Measurements from ENCODE around the gene ADARB1.

The ADARB1 gene

DNA sequence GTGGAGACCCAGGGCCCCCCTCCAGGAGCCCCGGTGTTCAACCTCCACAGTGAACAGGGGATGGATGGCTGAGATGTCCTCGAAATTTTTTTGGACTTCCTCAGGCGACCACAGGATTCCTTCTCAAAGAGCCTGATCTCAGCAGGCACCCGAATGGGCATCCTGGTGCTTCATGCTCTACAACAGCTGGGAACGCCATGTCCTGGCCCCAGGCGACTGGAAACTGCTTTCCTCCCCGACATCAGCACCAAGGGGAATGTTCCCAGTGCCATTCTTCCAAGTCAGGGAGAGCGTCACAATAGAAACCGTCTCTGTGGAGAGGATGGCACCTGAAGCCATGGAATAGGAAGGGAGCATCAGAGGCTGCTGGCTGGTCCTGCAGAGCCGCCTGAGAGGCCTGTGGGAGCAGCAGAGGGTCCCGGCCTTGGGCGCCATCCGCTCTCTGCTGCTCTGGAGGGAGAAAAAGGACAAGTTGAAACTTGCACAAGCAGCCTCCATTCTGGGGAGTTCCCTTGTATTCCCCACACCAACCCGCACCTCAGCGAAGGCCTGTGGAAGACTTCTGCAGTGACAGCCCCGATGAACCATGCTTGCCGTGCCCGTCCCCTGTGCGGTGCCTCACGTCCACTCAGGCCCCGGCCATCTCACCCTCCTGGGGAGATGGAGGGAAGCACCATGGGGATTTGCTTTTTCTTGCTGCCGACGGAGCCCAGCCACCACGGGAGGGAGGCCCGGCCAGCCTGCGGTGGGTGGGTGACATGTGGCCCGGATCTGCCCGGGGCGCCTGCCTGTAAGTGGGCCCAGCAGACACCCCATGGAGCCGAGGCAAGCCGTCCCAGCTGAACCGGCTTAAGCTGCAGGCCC, 2.3 kb upstream of the ADARB1 start:
- Histone ChIP-seq H3K9ac (ENCODE audit: low read length) (no peak overlapping the region), H3K36me3 (ENCODE audit: insufficient read depth, low read length) (no peaks in the 10 kb centered on the region), H3K4me2 (ENCODE audit: low read length) (no peak overlapping the region), H3K79me2 (ENCODE audit: insufficient read depth, low read length) (no peaks in the 10 kb centered on the region), H2AFZ (ENCODE audit: low read length) (no peak overlapping the region), H3K27ac (ENCODE audit: low read depth, low read length, poor library complexity, severe bottlenecking) (no peak overlapping the region), H3K4me1 (ENCODE audit: insufficient read depth, low read length, severe bottlenecking) (peaks cover 10% of the 10 kb centered on the region), H4K20me1 (ENCODE audit: insufficient read depth, low read length) (no peaks in the 10 kb centered on the region), H3F3A (ENCODE audit: insufficient read depth, low read length) (no peaks in the 10 kb centered on the region), H3K9me2 (ENCODE audit: low read depth, low read length) (no peaks in the 10 kb centered on the region), H3K4me3 (ENCODE audit: low read depth, low read length, poor library complexity, severe bottlenecking) (no peak overlapping the region), H3K27me3 (ENCODE audit: insufficient read depth, low read length) (peaks cover 14% of the 10 kb centered on the region; the same call in 1 of the 2 replicates), H3K9me3 (ENCODE audit: low read length) (no peaks in the 10 kb centered on the region)
- TF ChIP-seq EZH2 (IDR thresholded peaks at IDR 0.05; ENCODE audit: borderline replicate concordance, low read length): no peak
- TF ChIP-seq CTCF (IDR thresholded peaks at IDR 0.05; ENCODE audit: low read length): no peak

DNA sequence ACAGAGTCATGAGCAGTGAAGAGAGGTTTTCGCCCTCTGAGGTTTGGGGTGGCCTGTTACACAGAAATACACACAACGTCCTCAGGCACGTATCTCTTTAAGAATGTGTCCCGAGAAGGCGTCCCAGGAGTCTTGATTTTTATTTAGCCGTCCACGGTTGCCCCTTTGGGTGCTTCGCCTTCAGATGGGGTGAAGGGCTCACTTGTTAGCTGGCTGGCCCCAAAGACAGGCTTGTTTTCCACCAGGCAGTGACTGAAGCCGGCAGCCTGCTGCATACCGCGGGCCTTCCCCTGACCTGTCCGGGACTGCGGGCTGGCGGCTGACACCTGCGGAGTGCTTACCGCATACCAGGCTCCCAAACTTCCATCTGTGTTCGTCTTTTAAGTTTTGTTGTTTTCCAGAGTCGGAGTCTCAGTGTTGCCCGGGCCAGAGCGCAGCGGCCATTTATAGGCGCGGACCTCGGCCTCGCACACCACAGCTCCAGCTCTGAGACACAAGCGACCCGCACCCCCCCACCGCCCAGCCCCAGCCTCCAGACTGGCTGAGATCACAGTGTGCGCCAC, 1.6 kb upstream of the ADARB1 start:
- H3K9me3 ChIP-seq (ENCODE audit: low read length): no peaks in the 10 kb centered on the region
- no peak overlapping the region for H3K9ac ChIP-seq (ENCODE audit: low read length)
- H3K27me3 ChIP-seq (ENCODE audit: insufficient read depth, low read length): peaks cover 14% of the 10 kb centered on the region; the same call in 1 of the 2 replicates
- H2AFZ ChIP-seq (ENCODE audit: low read length): no peak overlapping the region
- H3K4me3 ChIP-seq (ENCODE audit: low read depth, low read length, poor library complexity, severe bottlenecking): no peak overlapping the region
- no peaks in the 10 kb centered on the region for H3K9me2 ChIP-seq (ENCODE audit: low read depth, low read length)
- no peak overlapping the region for H3K27ac ChIP-seq (ENCODE audit: low read depth, low read length, poor library complexity, severe bottlenecking)
- no peak for TF ChIP-seq EZH2 (IDR thresholded peaks at IDR 0.05; ENCODE audit: borderline replicate concordance, low read length)
- TF ChIP-seq CTCF (IDR thresholded peaks at IDR 0.05; ENCODE audit: low read length): no peak
- peaks cover 10% of the 10 kb centered on the region for H3K4me1 ChIP-seq (ENCODE audit: insufficient read depth, low read length, severe bottlenecking)
- H3K36me3 ChIP-seq (ENCODE audit: insufficient read depth, low read length): no peaks in the 10 kb centered on the region
- no peaks in the 10 kb centered on the region for H3F3A ChIP-seq (ENCODE audit: insufficient read depth, low read length)
- no peak overlapping the region for H3K4me2 ChIP-seq (ENCODE audit: low read length)
- H4K20me1 ChIP-seq (ENCODE audit: insufficient read depth, low read length): no peaks in the 10 kb centered on the region
- no peaks in the 10 kb centered on the region for H3K79me2 ChIP-seq (ENCODE audit: insufficient read depth, low read length)

- H3K27me3 ChIP-seq (ENCODE audit: insufficient read depth, low read length): peaks cover 14% of the 10 kb centered on the region; the same call in 1 of the 2 replicates
- no peak overlapping the region for H2AFZ ChIP-seq (ENCODE audit: low read length)
- no peaks in the 10 kb centered on the region for H3K9me3 ChIP-seq (ENCODE audit: low read length)
- H3K4me1 ChIP-seq (ENCODE audit: insufficient read depth, low read length, severe bottlenecking): peaks cover 10% of the 10 kb centered on the region
- H3K9ac ChIP-seq (ENCODE audit: low read length): peak overlapping the region; percentile 90
- H3K27ac ChIP-seq (ENCODE audit: low read depth, low read length, poor library complexity, severe bottlenecking): no peak overlapping the region
- H3K79me2 ChIP-seq (ENCODE audit: insufficient read depth, low read length): no peaks in the 10 kb centered on the region
- H3K36me3 ChIP-seq (ENCODE audit: insufficient read depth, low read length): no peaks in the 10 kb centered on the region
- H3K9me2 ChIP-seq (ENCODE audit: low read depth, low read length): no peaks in the 10 kb centered on the region
- TF ChIP-seq EZH2 (IDR thresholded peaks at IDR 0.05; ENCODE audit: borderline replicate concordance, low read length) (no peak), CTCF (IDR thresholded peaks at IDR 0.05; ENCODE audit: low read length) (no peak)
- H3K4me2 ChIP-seq (ENCODE audit: low read length): peak overlapping the region; percentile 92
- H4K20me1 ChIP-seq (ENCODE audit: insufficient read depth, low read length): no peaks in the 10 kb centered on the region
- peak overlapping the region; percentile 79 for H3K4me3 ChIP-seq (ENCODE audit: low read depth, low read length, poor library complexity, severe bottlenecking)
- no peaks in the 10 kb centered on the region for H3F3A ChIP-seq (ENCODE audit: insufficient read depth, low read length)
Observed at GRCh38 chr21:45073301-45074047, 906 bp upstream of the ADARB1 start.

Measured in OCI-LY1 (cell line).